GM18526 (cell line): Measurements from ENCODE around the gene DNASE2.

Source experiments
- POLR2A ChIP-seq: IDR thresholded peaks from 3 replicates; pipeline ENCODE4 v1.6.1; 2011; ENCODE audit not compliant: insufficient read length; ENCODE audit errors: extremely low read depth

The DNASE2 gene

DNA sequence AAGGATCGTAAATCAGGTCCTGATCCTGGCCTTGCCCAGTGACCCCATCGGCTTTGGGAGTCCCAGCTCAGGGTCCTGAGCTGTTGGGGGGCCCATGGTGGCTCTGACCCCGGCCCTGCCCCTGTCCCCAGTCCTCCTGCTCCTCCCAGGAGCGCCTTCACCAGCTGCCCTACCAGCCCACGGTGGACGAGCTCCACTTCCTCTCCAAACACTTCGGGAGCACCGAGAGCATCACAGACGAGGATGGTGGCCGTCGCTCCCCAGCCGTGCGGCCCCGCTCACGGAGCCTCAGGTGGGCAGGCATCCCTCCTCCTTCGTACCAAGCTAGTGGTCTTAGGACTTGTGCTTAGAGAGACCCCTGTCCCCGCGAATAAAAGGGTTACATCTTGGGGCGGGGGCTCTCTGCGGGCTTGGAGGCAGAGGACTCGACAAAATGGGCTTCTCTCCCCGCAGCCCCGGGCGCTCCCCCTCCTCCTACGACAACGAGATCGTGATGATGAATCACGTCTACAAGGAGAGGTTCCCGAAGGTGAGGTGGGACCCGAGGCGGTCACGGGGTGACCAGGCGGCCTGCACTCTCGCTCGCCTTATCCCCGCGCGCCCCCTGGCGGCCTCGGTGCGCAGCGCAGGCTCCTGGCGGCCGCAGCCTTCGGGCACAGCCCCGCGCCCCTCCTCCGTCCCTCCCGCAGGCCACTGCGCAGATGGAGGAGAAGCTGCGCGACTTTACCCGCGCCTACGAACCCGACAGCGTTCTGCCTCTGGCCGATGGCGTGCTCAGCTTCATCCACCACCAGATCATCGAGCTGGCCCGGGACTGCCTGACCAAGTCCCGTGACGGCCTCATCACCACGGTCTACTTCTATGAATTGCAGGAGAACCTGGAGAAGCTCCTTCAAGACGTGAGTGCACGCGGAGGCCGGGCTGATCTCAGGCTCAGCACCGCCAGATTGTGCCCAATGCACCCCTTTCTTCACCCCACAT, 33.8 kb downstream of the DNASE2 start:
- no peak for TF ChIP-seq POLR2A

DNA sequence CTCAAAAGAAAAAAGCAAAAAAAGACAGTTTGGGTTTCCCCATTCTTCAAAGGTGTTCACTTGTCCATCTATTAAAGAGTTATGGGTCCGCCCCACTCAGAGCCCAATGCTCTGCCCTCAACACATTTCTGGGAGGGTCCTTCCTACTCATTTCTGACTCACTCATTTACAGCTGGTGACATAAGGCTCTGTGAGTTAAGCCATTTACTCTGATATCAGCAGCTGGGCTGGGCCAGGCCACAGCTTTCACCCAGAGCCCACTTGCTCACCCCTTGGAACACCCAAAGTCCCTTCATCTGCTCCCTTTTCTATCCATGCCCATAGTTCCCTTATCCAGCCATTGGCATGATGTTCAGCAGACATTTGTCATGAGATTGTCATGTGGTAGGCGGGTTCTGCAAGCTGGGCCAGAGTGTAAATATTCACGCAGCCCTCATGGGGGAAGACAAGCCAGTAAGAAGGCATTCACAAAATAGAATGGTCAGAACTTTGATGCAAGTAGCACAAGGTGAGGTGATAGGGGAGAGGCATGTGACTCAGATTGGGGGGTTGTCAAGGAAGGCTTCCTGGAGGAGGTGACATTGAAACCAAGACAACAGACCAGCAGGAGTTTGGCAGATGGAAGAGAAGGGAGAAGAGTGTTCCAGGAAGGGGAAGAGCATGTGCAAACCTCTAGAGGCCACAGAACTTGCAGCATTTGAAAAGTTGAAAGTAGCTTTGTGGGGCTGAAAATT, 37.1 kb downstream of the DNASE2 start:
- no peak for TF ChIP-seq POLR2A

DNA sequence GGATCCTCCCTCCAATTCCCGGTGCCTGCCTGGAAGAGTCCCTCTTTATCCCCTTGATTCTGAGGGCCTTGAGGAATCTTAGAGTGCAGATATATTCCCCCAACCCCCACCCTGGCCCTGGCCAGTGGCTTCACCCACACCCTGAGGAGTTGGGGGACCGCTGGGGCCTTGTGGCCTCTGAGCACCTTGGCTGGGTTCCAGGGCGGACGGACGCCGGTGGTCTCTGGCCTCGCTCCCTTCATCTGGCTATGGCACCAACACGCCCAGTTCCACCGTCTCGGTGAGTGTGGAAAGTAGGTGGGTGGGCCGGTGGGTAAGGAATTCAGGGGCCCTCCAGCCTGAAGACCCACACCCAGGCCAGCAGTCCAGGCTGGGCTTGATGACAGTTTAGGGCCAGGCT, 37.9 kb downstream of the DNASE2 start:
- no peak for TF ChIP-seq POLR2A

DNA sequence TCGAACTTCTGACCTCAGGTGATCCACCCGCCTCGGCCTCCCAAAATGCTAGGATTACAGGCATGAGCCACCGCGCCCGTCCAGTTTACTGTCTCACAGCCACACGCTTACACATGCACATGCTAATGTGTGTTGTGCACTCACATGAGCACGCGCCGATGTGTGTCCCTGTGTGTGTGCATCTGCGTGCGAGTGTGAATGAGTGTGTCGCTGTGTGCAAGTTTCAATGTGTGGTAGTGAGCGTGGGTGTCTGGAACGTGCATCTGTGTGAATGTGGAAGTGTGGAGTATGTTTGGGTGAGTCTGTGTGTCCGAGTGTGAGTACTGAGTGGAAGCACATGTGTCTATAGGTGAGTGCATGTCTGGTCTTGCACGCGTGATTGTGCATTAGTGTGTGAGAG, 38.7 kb downstream of the DNASE2 start:
- TF ChIP-seq POLR2A, result no peak

DNA sequence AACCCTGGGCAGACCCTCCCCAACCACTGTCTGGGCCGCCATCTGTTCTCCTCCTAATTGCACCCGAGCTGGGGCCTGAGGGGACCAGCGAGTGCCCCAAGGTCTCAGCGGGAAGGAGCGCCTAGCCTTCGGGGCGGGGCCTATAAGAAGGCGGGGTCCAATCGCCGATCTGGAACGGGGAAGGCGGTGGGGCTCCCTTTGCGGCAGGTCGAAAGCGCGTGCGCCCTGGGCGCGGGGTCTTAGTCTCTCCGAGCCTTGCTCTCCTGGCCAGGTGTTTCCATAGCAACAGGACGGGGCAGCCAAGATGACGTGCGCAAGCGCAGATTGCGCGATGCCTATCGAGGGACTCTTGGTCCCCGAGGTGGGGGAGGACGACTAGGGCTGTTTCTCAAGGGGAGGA, 40.2 kb downstream of the DNASE2 start:
- TF ChIP-seq POLR2A, result no peak

DNA sequence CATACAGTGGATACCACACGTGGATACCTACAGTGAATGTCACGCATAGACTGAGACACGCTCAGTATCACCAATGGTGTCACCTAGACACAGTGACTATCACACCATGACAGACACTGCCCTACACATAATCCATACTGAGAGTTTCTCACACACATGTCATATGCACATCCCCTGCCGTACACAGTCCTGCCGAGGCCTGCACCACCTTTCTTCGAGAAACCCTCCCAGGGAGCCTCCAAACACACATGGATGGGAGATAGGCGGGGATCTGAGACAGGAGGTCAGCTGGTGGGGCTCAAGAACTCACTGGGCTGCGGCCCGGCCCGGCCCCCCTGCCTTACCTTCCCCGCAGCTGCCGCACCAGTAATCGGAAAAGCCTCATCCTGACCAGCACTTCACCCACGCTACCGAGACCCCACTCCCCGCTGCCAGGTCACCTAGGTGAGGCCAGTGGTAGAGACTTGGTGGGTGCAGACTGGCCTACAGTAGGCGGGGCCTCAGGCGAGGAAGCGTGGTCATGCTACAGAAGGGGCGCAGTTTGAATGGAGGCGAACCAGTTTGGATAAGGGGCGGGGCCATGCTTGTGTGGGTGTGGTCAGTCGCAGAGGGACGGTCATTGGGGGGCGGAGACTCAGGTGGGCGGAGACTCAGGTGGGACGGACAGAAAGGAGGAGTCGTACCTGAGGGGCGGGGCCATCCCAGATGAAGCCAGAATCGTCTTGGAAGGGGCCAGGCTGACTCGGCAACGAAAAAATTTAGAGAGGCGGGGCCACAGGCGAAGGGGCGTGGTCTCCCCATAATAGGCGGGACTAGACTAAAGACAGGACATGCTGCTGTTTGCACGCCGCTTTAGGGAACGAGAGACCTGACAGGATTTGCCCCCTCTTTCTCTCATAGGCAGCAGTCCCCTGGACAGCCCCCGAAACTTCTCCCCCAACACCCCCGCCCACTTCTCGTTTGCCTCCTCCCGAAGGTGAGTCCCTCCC, 40.9 kb downstream of the DNASE2 start:
- no peak for TF ChIP-seq POLR2A

DNA sequence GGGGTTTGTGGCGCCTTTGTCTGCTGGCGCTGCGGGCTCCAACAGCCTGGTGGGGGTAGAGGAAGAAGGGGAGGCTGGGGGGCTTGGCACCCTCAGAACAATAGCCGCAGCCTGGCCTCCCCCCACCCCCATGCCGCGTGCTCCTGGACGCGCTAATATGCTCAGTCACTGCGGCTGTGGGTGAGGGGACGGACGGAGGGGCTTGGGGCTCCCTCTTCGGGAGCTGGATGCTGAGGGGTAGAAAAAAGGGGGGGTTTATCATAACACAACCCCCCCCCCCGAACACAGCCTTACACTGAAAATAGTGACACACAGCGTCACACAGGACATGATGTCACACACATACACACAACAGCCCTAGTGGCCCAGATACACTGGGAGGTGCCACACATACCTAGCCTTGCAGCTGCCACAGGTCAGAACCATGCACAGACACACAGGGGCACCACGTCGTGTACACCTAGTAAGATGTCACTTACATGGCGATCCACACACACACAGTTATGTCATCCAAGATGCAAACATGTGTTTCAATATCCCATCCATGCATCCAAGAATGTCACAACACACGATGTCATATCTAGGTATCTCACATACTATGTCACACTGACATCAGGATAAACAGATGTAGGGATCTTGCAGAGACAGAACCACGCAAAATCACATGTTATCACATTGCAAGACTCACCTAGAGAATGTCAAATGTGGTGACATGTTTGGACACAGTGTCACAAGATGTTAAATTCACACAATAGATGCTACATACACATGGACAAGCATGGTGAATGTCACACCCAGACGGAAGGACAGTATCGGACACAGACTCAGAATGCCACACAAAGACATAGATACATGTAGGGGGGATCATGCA, 42.1 kb downstream of the DNASE2 start:
- TF ChIP-seq POLR2A, result no peak

DNA sequence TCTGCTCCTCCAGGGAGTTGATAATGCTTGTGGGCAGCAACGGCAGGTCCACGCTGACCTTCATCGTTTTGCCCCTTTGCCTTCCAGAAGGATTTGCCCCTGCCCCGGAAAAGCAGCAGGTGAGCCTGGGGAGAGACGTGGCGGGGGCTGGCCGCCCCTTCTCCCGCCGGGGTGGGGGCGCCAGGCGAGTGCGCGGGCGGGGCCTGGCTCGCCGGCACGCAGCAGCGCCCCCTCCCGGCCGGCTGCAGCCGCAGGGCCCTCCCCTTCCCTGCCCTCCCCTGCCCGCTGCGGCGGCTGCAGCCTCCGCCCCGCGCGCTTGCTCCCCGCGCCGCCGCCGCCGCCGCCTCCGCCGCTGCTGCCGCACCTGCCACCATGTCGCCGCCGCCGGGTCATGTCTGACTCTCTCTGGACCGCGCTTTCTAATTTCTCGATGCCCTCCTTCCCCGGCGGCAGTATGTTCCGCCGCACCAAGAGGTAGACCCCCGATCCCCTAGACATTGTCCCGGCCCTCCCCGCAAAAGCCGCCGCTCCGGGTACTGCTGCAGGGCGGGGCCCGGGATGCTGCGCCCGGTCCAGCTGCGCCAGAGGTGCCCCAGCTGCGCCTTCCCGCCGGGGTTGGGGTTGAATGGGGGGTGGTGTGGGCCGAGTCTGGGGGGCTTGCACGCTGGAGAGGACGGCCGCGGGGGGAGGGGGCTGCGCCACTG, 42.9 kb downstream of the DNASE2 start, which contains the start of gene MAST1:
TSS of gene MAST1 (plus strand) at position 334 of the 704 bp plus-strand sequence. CDS start at position 392, 58 bp downstream.
- TF ChIP-seq POLR2A, result no peak

DNA sequence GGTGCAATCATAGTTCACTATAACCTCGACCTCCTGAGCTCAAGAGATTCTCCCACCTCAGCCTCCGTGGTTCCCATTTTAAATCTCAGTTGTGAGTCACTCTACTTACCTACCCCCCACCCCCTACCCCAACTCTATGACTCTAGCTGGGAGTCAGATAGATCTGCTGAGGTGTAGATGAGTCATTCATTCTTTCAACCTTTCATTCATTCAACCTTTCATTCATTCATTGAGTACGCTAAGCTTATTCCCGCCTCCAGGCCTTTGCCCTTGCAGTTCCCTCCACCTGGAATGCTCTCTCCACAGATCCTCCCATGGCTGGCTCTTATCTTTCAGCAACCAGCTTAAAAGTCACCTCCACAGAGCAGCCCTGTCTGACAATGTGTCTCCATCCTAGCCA, 44.0 kb downstream of the DNASE2 start:
- TF ChIP-seq POLR2A, result no peak

DNA sequence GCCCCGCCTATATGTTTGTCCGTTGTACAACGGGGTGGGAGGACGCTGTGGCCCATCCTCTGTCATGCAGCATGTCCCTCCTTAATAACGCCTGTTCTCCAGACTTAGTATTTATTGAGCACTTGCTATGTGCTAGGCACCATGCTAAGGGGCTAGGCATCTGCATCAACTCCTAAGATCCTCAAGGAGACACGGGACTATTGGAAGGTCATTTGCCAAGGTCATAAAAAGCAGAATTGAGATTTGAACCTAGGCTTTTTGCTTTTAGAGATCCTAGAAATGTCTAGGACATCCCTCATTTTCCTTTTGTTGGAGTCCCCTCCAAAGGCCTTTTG, 44.8 kb downstream of the DNASE2 start:
- no peak for TF ChIP-seq POLR2A

DNA sequence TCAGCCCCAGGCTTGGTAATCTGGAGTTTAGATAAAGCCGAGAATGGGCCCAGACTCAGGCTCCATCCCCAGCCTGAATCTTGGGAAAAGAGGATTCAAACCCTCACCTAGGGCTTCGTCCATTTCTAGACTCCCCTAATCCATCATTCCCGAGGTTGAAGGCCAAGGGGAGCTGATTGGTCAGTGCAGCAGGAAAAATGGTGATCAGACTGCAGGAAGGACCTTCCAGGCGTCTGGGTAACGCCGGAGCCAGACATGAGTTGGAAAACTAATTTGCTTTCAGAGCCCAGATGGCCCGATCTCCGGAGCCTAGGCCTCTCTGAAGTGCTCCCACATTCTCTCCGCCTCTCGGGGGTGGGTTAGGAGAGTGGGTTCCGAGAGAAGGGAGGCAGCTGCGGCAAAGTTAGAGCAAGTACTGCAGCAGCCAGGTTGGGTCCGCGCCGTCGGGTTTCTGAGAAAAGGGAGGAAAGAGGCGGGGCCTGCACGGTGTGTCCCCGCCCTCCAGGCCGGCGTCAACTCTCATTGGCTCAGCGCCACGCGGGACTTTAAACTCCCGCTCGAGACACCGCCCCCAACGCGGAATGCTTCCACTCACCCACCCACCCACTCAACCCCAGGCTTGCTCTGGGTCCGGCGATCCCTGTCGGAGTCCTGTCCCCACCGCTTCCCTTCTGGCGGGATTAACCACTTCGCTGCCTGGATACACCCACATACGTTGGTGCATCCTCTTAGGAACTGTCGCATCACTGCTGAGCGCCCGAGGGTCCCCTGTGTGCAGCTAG, 46.1 kb downstream of the DNASE2 start:
- no peak for TF ChIP-seq POLR2A

DNA sequence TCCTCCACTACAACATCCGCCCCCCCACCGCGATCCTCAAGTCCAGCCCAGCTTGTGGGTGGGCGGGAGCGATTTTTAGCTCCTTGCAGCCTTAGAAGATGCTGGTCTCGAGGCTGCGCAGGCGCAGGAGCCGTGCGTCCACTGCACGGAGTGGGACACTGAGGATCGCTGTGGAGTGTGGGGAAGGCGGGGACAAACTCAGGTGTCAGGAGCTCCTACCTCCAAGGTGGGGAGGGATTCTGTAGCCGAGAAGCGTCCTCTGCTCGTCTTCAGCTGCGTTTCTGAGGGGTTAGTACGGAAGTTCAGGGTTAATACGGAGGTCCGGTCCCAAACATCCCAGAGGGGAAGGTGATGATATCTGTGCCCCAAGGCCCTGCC, 46.7 kb downstream of the DNASE2 start, which contains the start of gene RTBDN:
TSS of gene RTBDN (minus strand) at position 14 of the 378 bp plus-strand sequence. CDS start 4,600 bp downstream, outside the sequence.
- no peak for TF ChIP-seq POLR2A

DNA sequence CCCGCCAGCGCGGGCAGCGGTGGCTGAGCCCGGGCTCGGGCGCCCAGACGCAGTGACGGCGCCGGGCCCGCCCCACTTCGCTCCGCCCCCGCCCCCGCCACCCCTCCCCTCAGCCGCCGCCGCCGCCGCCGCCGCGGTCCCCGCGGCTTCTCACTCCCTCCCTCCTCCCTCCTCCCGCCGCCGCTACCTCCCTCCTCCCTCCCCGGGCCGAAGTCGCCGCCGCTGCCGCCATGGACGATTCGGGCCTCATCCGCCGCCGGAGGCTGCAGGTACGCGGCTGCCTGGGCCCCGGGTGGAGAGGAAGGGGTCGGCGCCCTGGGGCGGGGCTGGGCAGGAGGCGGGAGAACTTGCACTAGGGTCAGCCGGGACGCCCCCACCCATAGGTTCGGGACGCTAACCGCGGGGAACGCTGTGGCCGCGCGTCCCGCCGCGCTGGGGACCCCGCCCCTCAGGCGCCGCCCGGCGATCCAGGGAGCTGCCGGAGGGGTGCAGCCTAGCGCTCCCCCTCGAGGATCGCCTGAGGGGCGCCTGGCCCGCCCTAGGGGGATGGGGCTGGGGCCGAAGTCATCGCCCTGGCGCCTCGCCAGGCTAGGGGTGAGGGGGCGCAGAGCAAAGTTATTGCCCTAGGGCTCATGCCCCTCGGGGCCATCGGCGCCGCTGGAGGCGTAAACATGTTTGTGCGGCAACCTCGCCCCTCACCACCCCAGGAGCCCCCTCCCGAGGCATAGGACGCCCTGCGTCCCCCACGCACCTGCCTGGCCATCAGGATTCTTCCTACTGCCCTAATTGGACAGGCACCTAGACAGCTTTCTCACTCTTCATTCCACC, 47.3 kb downstream of the DNASE2 start:
- no peak for TF ChIP-seq POLR2A
